Measurements from ENCODE around the gene HDAC4. TPM values are rescaled to one million over a fixed set of nuclear protein-coding genes. Genes with fewer than 3 reads are reported as not detected.

The HDAC4 gene
- total and polyA plus RNA-seq, 9 of the 15 experiments (the other 6 are each of a cell fraction or from before 2014, with no cell fraction given) = 0.11 to 20.2 (median 4.0) TPM

DNA sequence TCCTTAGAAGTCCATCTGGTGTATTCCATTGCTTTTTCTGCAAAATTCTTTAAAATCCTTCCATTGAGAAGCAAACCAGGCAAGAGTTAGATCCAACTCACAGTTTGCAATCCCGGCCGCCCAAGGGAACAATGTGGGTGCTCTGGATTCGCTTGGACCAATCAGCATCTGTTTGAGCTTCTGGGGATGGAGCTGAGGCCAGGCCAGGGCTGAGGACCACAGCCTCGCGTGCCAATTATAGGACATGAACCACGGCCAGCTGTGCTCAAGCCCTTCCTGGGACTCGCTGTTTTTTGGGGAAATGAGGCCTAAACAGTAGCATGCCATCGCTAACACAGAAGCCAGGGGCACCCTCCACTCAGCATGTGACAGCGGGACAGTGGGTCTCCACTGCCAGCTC is 270.8 kb downstream of the HDAC4 start:
- H3K79me2 ChIP-seq (ENCODE audit: control insufficient read depth, insufficient read depth, low read length) = no peaks in the 10 kb centered on the region
- peaks cover 24% of the 10 kb centered on the region; the same call in 2 of the 3 replicates for H3K36me3 ChIP-seq (ENCODE audit: control insufficient read depth, insufficient read depth, low read length)
- H3K4me1 ChIP-seq (replicated peaks in 1 of 2; ENCODE audit: control insufficient read depth in 2 of 2, insufficient read depth in 2 of 2, low read length in 2 of 2) = no peaks in the 10 kb centered on the region
- 94% methylated on average over 8 of the region's 9 CpGs for WGBS (ENCODE audit: insufficient coverage, low coverage, missing lambda C conversion rate)
- H3K9ac ChIP-seq (ENCODE audit: insufficient read depth in 1 of 2, low read depth in 2 of 2, low read length in 2 of 2) = no peak overlapping the region
- no peaks in the 10 kb centered on the region for H3K27me3 ChIP-seq (ENCODE audit: control insufficient read depth in 2 of 2, insufficient read depth in 2 of 2, low read length in 2 of 2)
- CTCF ChIA-PET (ENCODE audit: low intra/inter-chr PET ratio) = no interaction called here
- TF ChIP-seq ZNF695 (CRISPR knock-in tag; IDR thresholded peaks at IDR 0.05) (no peak), NR2F6 (CRISPR knock-in tag; IDR thresholded peaks at IDR 0.05) (no peak), ZNF384 (IDR thresholded peaks at IDR 0.05; ENCODE audit: low read depth, low read length) (no peak), TAF7 (tag; IDR thresholded peaks at IDR 0.05) (no peak), PHF20 (IDR thresholded peaks at IDR 0.05; ENCODE audit: partially characterized antibody) (no peak), DACH1 (IDR thresholded peaks at IDR 0.05; ENCODE audit: partially characterized antibody) (no peak), PHB (CRISPR knock-in tag; IDR thresholded peaks at IDR 0.05) (no peak), ARID1B (IDR thresholded peaks at IDR 0.05) (no peak)
- TF ChIP-seq, protein P1, sequence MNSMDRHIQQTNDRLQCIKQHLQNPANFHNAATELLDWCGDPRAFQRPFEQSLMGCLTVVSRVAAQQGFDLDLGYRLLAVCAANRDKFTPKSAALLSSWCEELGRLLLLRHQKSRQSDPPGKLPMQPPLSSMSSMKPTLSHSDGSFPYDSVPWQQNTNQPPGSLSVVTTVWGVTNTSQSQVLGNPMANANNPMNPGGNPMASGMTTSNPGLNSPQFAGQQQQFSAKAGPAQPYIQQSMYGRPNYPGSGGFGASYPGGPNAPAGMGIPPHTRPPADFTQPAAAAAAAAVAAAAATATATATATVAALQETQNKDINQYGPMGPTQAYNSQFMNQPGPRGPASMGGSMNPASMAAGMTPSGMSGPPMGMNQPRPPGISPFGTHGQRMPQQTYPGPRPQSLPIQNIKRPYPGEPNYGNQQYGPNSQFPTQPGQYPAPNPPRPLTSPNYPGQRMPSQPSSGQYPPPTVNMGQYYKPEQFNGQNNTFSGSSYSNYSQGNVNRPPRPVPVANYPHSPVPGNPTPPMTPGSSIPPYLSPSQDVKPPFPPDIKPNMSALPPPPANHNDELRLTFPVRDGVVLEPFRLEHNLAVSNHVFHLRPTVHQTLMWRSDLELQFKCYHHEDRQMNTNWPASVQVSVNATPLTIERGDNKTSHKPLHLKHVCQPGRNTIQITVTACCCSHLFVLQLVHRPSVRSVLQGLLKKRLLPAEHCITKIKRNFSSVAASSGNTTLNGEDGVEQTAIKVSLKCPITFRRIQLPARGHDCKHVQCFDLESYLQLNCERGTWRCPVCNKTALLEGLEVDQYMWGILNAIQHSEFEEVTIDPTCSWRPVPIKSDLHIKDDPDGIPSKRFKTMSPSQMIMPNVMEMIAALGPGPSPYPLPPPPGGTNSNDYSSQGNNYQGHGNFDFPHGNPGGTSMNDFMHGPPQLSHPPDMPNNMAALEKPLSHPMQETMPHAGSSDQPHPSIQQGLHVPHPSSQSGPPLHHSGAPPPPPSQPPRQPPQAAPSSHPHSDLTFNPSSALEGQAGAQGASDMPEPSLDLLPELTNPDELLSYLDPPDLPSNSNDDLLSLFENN (IDR thresholded peaks at IDR 0.05; ENCODE audit: low read depth in 2 of 2, low read length in 2 of 2) = no peak
- H3K4me3 ChIP-seq = no peak overlapping the region
- no peak overlapping the region for H3K27ac ChIP-seq (ENCODE audit: extremely low read depth, low read depth, low read length)
- FAIRE-seq (no peak), ATAC-seq (no peak), DNase-seq (ENCODE audit: extremely low read depth in 1 of 4, low spot score in 3 of 4) (no peak)
- in situ Hi-C loops (cut with MboI) = no loop called here
- no peaks in the 10 kb centered on the region for H3K9me1 ChIP-seq (ENCODE audit: control insufficient read depth, insufficient read depth, low read length)
- no peaks in the 10 kb centered on the region for H4K20me1 ChIP-seq (replicated peaks; ENCODE audit: control insufficient read depth, insufficient read depth, low read length)
- H3K9me3 ChIP-seq (replicated peaks; ENCODE audit: control insufficient read depth, insufficient read depth, low read depth, low read length) = peaks cover under 1% of the 10 kb centered on the region; the same call in 1 of the 2 replicates
- H2AFZ ChIP-seq (ENCODE audit: low read depth, low read length) = no peak overlapping the region
- POLR2A ChIA-PET = no interaction called here
- intact Hi-C loops (cut with micrococcal nuclease) = no loop called here
- no peak overlapping the region for H3K4me2 ChIP-seq (ENCODE audit: insufficient read depth, low read length)
- no TSS peak for BruUV-seq (replicated peaks)
